HG02943 (cell line): ENCODE data around the gene CRAMP1.

Source experiments
- ATAC-seq: cut with Tn5 transposase; IDR thresholded peaks from one replicate; pipeline ENCODE4 v1.9.1; 2021; ENCODE audit warnings: mild to moderate bottlenecking, low read depth, moderate library complexity; ENCODE audit not compliant: unreplicated experiment

CRAMP1 gene

GRCh38 chr16:1654505-1655268 is 42.5 kb downstream of the CRAMP1 start:
- ATAC-seq = no peak

- ATAC-seq = no peak
These were observed 43.2 kb downstream of the CRAMP1 start for GRCh38 chr16:1655269-1655807.

GRCh38 chr16:1655909-1656807 is 44.0 kb downstream of the CRAMP1 start:
- ATAC-seq = no peak

GRCh38 chr16:1656808-1657617 is 44.9 kb downstream of the CRAMP1 start:
- no peak for ATAC-seq

GRCh38 chr16:1657841-1658240 is 45.7 kb downstream of the CRAMP1 start:
- ATAC-seq = no peak

GRCh38 chr16:1659031-1659430 is 46.9 kb downstream of the CRAMP1 start:
- no peak for ATAC-seq

GRCh38 chr16:1661826-1662225 is 49.7 kb downstream of the CRAMP1 start:
- no peak for ATAC-seq

- no peak for ATAC-seq
These were observed 50.4 kb downstream of the CRAMP1 start for GRCh38 chr16:1662543-1662942.

- no peak for ATAC-seq
These were observed 53.7 kb downstream of the CRAMP1 start for GRCh38 chr16:1665829-1666228.

GRCh38 chr16:1666316-1666715 is 54.2 kb downstream of the CRAMP1 start:
- no peak for ATAC-seq

- no peak for ATAC-seq
These were observed 55.1 kb downstream of the CRAMP1 start for GRCh38 chr16:1667271-1667670.

- ATAC-seq = no peak
These were observed 55.8 kb downstream of the CRAMP1 start for GRCh38 chr16:1667916-1668315.

- ATAC-seq = no peak
These were observed 56.6 kb downstream of the CRAMP1 start for GRCh38 chr16:1668612-1669319.

GRCh38 chr16:1669698-1670097 is 57.5 kb downstream of the CRAMP1 start:
- ATAC-seq = no peak

- ATAC-seq = no peak
These were observed 58.2 kb downstream of the CRAMP1 start for GRCh38 chr16:1670371-1670770.

- no peak for ATAC-seq
These were observed 58.7 kb downstream of the CRAMP1 start for GRCh38 chr16:1670866-1671265.

GRCh38 chr16:1673424-1674151 is 61.4 kb downstream of the CRAMP1 start:
- no peak for ATAC-seq

- ATAC-seq = no peak
These were observed 62.1 kb downstream of the CRAMP1 start for GRCh38 chr16:1674306-1674705.
